C4-2B (cell line): ENCODE data around the gene HOXA2.

Source experiments
- H3K27ac ChIP-seq: fragments of 450-650 bp; 2 replicates; pipeline ENCODE4 v1.5.1; 2017
- CTCF ChIP-seq: fragments of 450-650 bp; conservative IDR thresholded peaks from 2 replicates; pipeline ENCODE4 v1.5.1; 2017; ENCODE audit warnings: mild to moderate bottlenecking
- ZFX ChIP-seq: fragments of 450-650 bp; IDR thresholded peaks from 2 replicates; pipeline ENCODE4 v1.6.1; 2017

HOXA2 gene

GRCh38 chr7:27125986-27126394 is 23.5 kb upstream of the HOXA2 start:
- no peak for TF ChIP-seq CTCF
- TF ChIP-seq ZFX = no peak
- H3K27ac ChIP-seq = no peak overlapping the region

GRCh38 chr7:27124902-27125689 is 22.6 kb upstream of the HOXA2 start:
- no peak overlapping the region for H3K27ac ChIP-seq
- TF ChIP-seq CTCF = no peak
- no peak for TF ChIP-seq ZFX

- TF ChIP-seq ZFX (no peak), CTCF (no peak)
- no peak overlapping the region for H3K27ac ChIP-seq
These were observed 21.8 kb upstream of the HOXA2 start for GRCh38 chr7:27124096-27124901.

GRCh38 chr7:27123477-27124053 is 21.1 kb upstream of the HOXA2 start:
- TF ChIP-seq CTCF (no peak), ZFX (no peak)

GRCh38 chr7:27123007-27123476 is 20.6 kb upstream of the HOXA2 start:
- TF ChIP-seq CTCF (no peak), ZFX (no peak)
- H3K27ac ChIP-seq = no peak overlapping the region

More at GRCh38 chr7:27123477-27124053, 21.1 kb upstream of the HOXA2 start:
- H3K27ac ChIP-seq = no peak overlapping the region

GRCh38 chr7:27122077-27122910 is 19.8 kb upstream of the HOXA2 start:
- peak overlapping the region; percentile 19; the same call in 1 of the 2 replicates for H3K27ac ChIP-seq
- TF ChIP-seq CTCF (no peak), ZFX (no peak)
